ENCODE measurements around the gene RLN3. TPM values are rescaled to one million over a fixed set of nuclear protein-coding genes. Genes with fewer than 3 reads are reported as not detected.

Gene RLN3
- total and polyA plus RNA-seq, 2 experiments from 2014 or later = not detected

DNA sequence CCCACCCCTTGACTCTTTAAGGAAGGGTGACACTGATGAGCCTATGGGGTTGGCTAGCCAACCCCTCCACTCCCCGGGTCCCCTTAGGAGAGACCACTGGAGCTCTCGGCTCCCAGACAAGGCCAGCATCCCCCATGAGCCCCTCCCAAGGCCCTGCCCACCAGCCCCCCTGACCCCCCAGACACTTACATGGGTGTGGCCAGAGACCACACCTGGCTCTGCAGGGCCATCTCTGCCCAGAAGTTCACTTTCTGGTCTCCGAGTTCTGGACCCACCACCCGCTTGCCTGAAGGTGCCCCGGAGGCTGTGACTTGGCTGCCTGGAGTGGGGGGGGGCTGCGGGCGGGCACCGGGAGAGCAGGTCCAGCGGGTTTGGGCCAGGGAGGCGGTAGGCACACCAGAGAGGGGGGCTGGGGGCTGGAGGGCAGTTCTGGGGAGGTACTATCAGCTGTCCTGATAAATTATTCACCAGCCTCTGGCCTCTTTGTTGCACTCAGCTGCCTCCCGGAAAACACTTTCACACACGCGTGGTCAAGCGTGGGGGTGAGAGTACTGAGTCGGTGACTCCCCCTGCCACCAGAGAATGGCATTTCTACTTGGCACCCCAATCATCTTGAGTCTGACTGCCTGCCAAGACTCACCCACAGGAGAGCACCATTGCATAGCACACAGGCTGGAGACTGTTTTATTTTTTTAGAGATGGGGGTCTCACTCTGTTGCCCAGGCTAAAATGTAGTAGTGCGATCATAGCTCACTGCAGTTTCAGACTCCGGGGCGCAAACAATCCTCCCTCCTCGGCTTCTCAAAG, 34.0 kb downstream of the RLN3 start, which contains the start of gene PALM3 (continued):
- TF ChIP-seq STAT1 (IDR thresholded peaks at IDR 0.05; ENCODE audit: unreplicated experiment) = no peak
- no peak for TF ChIP-seq ZNF114 (CRISPR knock-in tag; IDR thresholded peaks at IDR 0.05)
- TF ChIP-seq, protein P1, sequence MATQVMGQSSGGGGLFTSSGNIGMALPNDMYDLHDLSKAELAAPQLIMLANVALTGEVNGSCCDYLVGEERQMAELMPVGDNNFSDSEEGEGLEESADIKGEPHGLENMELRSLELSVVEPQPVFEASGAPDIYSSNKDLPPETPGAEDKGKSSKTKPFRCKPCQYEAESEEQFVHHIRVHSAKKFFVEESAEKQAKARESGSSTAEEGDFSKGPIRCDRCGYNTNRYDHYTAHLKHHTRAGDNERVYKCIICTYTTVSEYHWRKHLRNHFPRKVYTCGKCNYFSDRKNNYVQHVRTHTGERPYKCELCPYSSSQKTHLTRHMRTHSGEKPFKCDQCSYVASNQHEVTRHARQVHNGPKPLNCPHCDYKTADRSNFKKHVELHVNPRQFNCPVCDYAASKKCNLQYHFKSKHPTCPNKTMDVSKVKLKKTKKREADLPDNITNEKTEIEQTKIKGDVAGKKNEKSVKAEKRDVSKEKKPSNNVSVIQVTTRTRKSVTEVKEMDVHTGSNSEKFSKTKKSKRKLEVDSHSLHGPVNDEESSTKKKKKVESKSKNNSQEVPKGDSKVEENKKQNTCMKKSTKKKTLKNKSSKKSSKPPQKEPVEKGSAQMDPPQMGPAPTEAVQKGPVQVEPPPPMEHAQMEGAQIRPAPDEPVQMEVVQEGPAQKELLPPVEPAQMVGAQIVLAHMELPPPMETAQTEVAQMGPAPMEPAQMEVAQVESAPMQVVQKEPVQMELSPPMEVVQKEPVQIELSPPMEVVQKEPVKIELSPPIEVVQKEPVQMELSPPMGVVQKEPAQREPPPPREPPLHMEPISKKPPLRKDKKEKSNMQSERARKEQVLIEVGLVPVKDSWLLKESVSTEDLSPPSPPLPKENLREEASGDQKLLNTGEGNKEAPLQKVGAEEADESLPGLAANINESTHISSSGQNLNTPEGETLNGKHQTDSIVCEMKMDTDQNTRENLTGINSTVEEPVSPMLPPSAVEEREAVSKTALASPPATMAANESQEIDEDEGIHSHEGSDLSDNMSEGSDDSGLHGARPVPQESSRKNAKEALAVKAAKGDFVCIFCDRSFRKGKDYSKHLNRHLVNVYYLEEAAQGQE (IDR thresholded peaks at IDR 0.05; ENCODE audit: unreplicated experiment) = no peak
- TF ChIP-seq EZH2phosphoT487 (IDR thresholded peaks at IDR 0.05; ENCODE audit: unreplicated experiment) = no peak
- TF ChIP-seq JUNB (IDR thresholded peaks at IDR 0.05; ENCODE audit: unreplicated experiment) = no peak

DNA sequence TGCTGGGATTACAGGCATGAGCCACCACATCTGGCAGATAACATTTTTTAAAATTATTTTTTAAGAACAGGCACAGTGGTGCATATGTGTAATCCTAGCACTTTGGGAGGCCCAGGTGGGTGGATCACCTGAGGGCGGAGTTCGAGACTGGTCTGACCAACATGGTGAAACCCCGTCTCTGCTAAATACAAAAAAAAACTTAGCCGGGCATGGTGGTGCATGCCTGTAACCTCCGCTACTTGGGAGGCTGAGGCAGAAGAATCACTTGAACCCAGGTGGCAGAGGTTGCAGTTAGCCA, 34.6 kb downstream of the RLN3 start:
- no peak overlapping the region for H3K4me3 ChIP-seq
- no peak for TF ChIP-seq EZH2phosphoT487 (IDR thresholded peaks at IDR 0.05; ENCODE audit: unreplicated experiment)
- ATAC-seq (no peak), DNase-seq (ENCODE audit: low spot score) (no peak)
- no peaks in the 10 kb centered on the region for H3K9me2 ChIP-seq (ENCODE audit: insufficient read depth)
- no peaks in the 10 kb centered on the region for H4K20me1 ChIP-seq (replicated peaks; ENCODE audit: insufficient read depth)
- H3K79me2 ChIP-seq (replicated peaks; ENCODE audit: insufficient read depth) = no peaks in the 10 kb centered on the region
- H3K27ac ChIP-seq (ENCODE audit: low read depth) = no peak overlapping the region
- H3K4me1 Mint-ChIP-seq = peaks cover 10% of the 10 kb centered on the region
- no peak overlapping the region for H2AFZ ChIP-seq
- H3K4me1 ChIP-seq (ENCODE audit: insufficient read depth) = peaks cover 8% of the 10 kb centered on the region; the same call in 1 of the 2 replicates
- no peak overlapping the region for H3K27ac Mint-ChIP-seq
- H3K4me2 ChIP-seq = no peak overlapping the region
- no peak overlapping the region for H3K4me3 Mint-ChIP-seq
- no peaks in the 10 kb centered on the region for H3K36me3 Mint-ChIP-seq (ENCODE audit: low read depth)
- H3F3A ChIP-seq (replicated peaks; ENCODE audit: low read depth) = 0 out of 2 replicates have a peak, but pooled peaks cover 5% of the 10 kb centered on the region
- no peaks in the 10 kb centered on the region for H3K9me3 Mint-ChIP-seq
- no peaks in the 10 kb centered on the region for H3K36me3 ChIP-seq (ENCODE audit: insufficient read depth)
- H3K27me3 ChIP-seq (ENCODE audit: insufficient read depth) = peaks cover 25% of the 10 kb centered on the region
- H3K27me3 Mint-ChIP-seq (ENCODE audit: insufficient read depth, low read depth, poor library complexity) = peaks cover 27% of the 10 kb centered on the region

DNA sequence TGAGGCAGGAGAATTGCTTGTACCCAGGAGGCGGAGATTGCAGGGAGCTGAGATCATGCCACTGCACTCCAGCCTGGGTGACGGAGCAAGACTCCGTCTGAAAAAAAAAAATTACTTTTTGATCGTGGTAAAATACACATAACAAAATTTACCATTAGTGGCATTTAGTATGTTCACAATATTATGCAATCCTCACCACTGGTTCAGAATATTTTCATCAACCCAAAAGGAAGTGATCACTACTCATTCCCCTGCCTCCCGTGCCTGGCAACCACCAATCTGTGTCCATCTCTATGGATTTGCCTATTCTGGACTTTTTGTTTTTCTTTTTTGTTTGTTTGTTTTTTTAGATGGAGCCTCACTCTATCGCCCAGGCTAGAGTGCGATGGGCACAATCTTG, 35.2 kb downstream of the RLN3 start:
- no peak overlapping the region for H3K4me3 Mint-ChIP-seq
- no peak for TF ChIP-seq NANOG (IDR thresholded peaks at IDR 0.05; ENCODE audit: borderline replicate concordance)
- TF ChIP-seq, protein P2, sequence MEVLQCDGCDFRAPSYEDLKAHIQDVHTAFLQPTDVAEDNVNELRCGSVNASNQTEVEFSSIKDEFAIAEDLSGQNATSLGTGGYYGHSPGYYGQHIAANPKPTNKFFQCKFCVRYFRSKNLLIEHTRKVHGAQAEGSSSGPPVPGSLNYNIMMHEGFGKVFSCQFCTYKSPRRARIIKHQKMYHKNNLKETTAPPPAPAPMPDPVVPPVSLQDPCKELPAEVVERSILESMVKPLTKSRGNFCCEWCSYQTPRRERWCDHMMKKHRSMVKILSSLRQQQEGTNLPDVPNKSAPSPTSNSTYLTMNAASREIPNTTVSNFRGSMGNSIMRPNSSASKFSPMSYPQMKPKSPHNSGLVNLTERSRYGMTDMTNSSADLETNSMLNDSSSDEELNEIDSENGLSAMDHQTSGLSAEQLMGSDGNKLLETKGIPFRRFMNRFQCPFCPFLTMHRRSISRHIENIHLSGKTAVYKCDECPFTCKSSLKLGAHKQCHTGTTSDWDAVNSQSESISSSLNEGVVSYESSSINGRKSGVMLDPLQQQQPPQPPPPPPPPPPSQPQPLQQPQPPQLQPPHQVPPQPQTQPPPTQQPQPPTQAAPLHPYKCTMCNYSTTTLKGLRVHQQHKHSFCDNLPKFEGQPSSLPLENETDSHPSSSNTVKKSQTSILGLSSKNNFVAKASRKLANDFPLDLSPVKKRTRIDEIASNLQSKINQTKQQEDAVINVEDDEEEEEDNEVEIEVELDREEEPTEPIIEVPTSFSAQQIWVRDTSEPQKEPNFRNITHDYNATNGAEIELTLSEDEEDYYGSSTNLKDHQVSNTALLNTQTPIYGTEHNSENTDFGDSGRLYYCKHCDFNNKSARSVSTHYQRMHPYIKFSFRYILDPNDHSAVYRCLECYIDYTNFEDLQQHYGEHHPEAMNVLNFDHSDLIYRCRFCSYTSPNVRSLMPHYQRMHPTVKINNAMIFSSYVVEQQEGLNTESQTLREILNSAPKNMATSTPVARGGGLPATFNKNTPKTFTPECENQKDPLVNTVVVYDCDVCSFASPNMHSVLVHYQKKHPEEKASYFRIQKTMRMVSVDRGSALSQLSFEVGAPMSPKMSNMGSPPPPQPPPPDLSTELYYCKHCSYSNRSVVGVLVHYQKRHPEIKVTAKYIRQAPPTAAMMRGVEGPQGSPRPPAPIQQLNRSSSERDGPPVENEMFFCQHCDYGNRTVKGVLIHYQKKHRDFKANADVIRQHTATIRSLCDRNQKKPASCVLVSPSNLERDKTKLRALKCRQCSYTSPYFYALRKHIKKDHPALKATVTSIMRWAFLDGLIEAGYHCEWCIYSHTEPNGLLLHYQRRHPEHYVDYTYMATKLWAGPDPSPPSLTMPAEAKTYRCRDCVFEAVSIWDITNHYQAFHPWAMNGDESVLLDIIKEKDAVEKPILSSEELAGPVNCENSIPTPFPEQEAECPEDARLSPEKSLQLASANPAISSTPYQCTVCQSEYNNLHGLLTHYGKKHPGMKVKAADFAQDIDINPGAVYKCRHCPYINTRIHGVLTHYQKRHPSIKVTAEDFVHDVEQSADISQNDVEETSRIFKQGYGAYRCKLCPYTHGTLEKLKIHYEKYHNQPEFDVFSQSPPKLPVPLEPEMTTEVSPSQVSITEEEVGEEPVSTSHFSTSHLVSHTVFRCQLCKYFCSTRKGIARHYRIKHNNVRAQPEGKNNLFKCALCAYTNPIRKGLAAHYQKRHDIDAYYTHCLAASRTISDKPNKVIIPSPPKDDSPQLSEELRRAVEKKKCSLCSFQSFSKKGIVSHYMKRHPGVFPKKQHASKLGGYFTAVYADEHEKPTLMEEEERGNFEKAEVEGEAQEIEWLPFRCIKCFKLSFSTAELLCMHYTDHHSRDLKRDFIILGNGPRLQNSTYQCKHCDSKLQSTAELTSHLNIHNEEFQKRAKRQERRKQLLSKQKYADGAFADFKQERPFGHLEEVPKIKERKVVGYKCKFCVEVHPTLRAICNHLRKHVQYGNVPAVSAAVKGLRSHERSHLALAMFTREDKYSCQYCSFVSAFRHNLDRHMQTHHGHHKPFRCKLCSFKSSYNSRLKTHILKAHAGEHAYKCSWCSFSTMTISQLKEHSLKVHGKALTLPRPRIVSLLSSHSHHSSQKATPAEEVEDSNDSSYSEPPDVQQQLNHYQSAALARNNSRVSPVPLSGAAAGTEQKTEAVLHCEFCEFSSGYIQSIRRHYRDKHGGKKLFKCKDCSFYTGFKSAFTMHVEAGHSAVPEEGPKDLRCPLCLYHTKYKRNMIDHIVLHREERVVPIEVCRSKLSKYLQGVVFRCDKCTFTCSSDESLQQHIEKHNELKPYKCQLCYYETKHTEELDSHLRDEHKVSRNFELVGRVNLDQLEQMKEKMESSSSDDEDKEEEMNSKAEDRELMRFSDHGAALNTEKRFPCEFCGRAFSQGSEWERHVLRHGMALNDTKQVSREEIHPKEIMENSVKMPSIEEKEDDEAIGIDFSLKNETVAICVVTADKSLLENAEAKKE (CRISPR knock-in tag; IDR thresholded peaks at IDR 0.05) = no peak

More for the DNA sequence above, 35.2 kb downstream of the RLN3 start:
- Histone ChIP-seq H3K4me1 (ENCODE audit: insufficient read depth) (peaks cover 8% of the 10 kb centered on the region; the same call in 1 of the 2 replicates), H3K27ac (ENCODE audit: low read depth) (no peak overlapping the region), H3F3A (replicated peaks; ENCODE audit: low read depth) (0 out of 2 replicates have a peak, but pooled peaks cover 5% of the 10 kb centered on the region), H2AFZ (no peak overlapping the region), H3K36me3 (ENCODE audit: insufficient read depth) (no peaks in the 10 kb centered on the region), H3K9me2 (ENCODE audit: insufficient read depth) (no peaks in the 10 kb centered on the region), H3K4me2 (no peak overlapping the region), H4K20me1 (replicated peaks; ENCODE audit: insufficient read depth) (no peaks in the 10 kb centered on the region), H3K27me3 (ENCODE audit: insufficient read depth) (peaks cover 19% of the 10 kb centered on the region), H3K4me3 (no peak overlapping the region), H3K79me2 (replicated peaks; ENCODE audit: insufficient read depth) (no peaks in the 10 kb centered on the region)
- ATAC-seq = no peak
- H3K27ac Mint-ChIP-seq = no peak overlapping the region
- H3K36me3 Mint-ChIP-seq (ENCODE audit: low read depth) = no peaks in the 10 kb centered on the region
- H3K27me3 Mint-ChIP-seq (ENCODE audit: insufficient read depth, low read depth, poor library complexity) = peaks cover 21% of the 10 kb centered on the region
- no peak for DNase-seq (ENCODE audit: low spot score)
- H3K4me1 Mint-ChIP-seq = peaks cover 10% of the 10 kb centered on the region
- H3K9me3 Mint-ChIP-seq = no peaks in the 10 kb centered on the region
